K562 (cell line): Measurements from ENCODE around the gene PUS10. TPM values are rescaled to one million over a fixed set of nuclear protein-coding genes. Genes with fewer than 3 reads are reported as not detected.

Experiments
- HEY1 ChIP-seq: fragments of 250-450 bp; sonication (Bioruptor Pico); IDR thresholded peaks from 2 replicates; pipeline ENCODE4 v1.5.0; 2020; ENCODE audit warnings: mild to moderate bottlenecking, moderate library complexity, borderline replicate concordance
- NR3C1 ChIP-seq: sonication (generic); formaldehyde crosslinking; IDR thresholded peaks from 2 replicates; pipeline ENCODE4 v1.8.1; 2022; ENCODE audit warnings: missing genetic modification reagents
- PHF8 ChIP-seq: fragments of 200-600 bp; sonication (generic); IDR thresholded peaks from 2 replicates; pipeline ENCODE4 v1.6.1; 2012; ENCODE audit warnings: mixed run types, mild to moderate bottlenecking, inconsistent platforms, low read length, moderate library complexity, borderline replicate concordance
- RBFOX2 ChIP-seq: fragments of 200-400 bp; formaldehyde crosslinking; IDR thresholded peaks from 2 replicates; pipeline ENCODE4 v1.6.1; 2017; ENCODE audit warnings: low read depth, mild to moderate bottlenecking, low read length, moderate library complexity
- TSC22D4 ChIP-seq: fragments of 450-650 bp; IDR thresholded peaks from 2 replicates; pipeline ENCODE4 v1.6.1; 2016; ENCODE audit warnings: missing genetic modification characterization, missing biosample characterization, control low read depth
- ZC3H8 ChIP-seq: fragments of 450-650 bp; IDR thresholded peaks from 2 replicates; pipeline ENCODE4 v1.6.1; 2017
- ZNF3 ChIP-seq: fragments of 250-450 bp; sonication (Bioruptor Pico); IDR thresholded peaks from 2 replicates; pipeline ENCODE4 v1.5.0; 2021; ENCODE audit warnings: mild to moderate bottlenecking, moderate library complexity
- polyA plus RNA-seq, 8 experiments: library from polyadenylated mRNA; depleted of rRNA in 4 of 8; stranded (reverse) in 5 of 8; unstranded in 3 of 8; fragments of >200 nt; fragmentation: Nextera tagmentation in 2 of 8; fragmentation: Illumina TruSeq in 1 of 8; extraction: Ambion mirVana in 2 of 8; extraction: Trizol in 1 of 8; gene quantifications; 2 replicates each; pipeline versions ENCODE4 v1.2.1 to v1.2.3, GENCODE V29; 2011 to 2014; ENCODE audit warnings: inconsistent platforms in 1 of 8, missing spikeins in 1 of 8
- total RNA-seq, 7 experiments: library from RNA; depleted of rRNA in 6 of 7; stranded (reverse); fragments of >200 nt in 6 of 7; fragmentation: Illumina TruSeq in 2 of 7; extraction: Trizol in 2 of 7; gene quantifications; 2 replicates each; pipeline versions ENCODE4 v1.2.1 to v1.2.3, GENCODE V29; 2011 to 2021; ENCODE audit warnings: low replicate concordance in 1 of 7
- TF ChIP-seq, protein P1 (sequence below): fragments of 450-650 bp; IDR thresholded peaks from 2 replicates; pipeline ENCODE4 v1.6.1; 2016; ENCODE audit warnings: missing biosample characterization, missing genetic modification characterization
- TF ChIP-seq, protein P2 (sequence below): sonication (generic); formaldehyde crosslinking; IDR thresholded peaks from 2 replicates; pipeline ENCODE4 v1.8.1; 2023; ENCODE audit warnings: mild to moderate bottlenecking, missing genetic modification reagents, moderate library complexity
- TF ChIP-seq, protein P3 (sequence below), 2 experiments: fragments of 250-450 bp in 1 of 2; fragments of 450-650 bp in 1 of 2; sonication (Bioruptor Pico) in 1 of 2; IDR thresholded peaks; 2 replicates each; pipeline versions ENCODE4 v1.6.1 to v1.8.0; 2016 to 2021; ENCODE audit warnings: mild to moderate bottlenecking in 2 of 2, moderate library complexity in 2 of 2, missing compliant biosample characterization in 1 of 2, missing genetic modification characterization in 1 of 2
- TF ChIP-seq, protein P4 (sequence below): fragments of 450-650 bp; formaldehyde crosslinking; IDR thresholded peaks from 2 replicates; pipeline ENCODE4 v1.4.0; 2022; ENCODE audit warnings: mild to moderate bottlenecking, moderate library complexity
- TF ChIP-seq, protein P5 (sequence below): fragments of 450-650 bp; conservative IDR thresholded peaks from 2 replicates; pipeline ENCODE4 v1.6.1; 2016; ENCODE audit warnings: missing genetic modification characterization, low read depth, mild to moderate bottlenecking, missing compliant biosample characterization, moderate library complexity

The PUS10 gene
- total and polyA plus RNA-seq, 9 of the 15 experiments (the other 6 are each of a cell fraction or from before 2014, with no cell fraction given) = 5.0 to 10.7 (median 7.6) TPM

DNA sequence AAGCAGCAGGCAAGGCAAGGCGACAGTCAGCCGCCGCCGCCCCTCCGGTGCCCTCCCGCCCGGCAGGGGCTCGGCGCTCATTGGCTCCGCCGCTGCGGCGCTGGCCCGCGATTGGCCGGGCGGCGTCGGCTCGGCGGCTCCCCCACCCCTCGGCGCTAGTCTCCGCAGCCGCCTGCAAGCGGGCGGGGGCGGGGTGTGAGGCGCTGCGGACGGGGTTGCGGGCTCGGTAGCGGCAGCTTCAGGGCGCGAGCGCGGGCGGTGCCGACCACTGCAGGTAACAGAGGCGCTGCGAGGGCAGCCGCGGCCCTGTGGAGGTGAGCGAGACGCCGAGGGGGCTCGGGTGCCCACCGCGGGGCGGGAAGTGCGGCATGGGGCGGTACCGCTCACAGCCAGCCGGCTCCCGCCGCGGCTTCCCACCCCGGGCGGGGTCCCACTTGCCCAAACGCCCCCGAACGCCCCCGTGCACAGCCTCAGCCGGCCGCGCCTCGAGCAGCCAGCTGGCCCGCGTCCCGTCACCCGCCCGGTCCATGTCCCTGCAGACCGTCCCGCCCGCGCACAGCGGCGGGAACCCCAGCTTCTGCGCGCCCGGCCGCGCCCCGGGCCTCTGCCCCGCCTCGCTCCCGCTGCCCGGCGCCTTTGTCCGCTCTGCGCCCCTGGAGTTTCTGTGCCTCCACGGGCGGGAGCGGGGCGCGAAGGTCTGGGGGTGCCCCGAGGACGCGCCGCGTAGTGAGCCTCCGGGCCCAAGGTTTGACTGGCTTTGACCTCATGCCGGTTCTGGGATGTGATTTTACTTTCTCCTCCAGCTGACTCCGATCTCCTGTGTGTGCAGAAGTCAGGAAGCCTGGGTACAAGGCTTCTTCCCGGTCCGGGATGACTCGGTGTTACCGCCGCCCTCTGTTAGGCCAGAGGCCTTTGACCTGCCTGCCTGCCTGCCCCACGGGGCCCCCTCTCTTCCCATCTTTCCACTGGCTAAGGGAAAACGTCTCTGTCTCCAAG lies 48.0 kb upstream of the PUS10 start, which contains the start of gene SANBR (continued):
- TF ChIP-seq, protein P1, sequence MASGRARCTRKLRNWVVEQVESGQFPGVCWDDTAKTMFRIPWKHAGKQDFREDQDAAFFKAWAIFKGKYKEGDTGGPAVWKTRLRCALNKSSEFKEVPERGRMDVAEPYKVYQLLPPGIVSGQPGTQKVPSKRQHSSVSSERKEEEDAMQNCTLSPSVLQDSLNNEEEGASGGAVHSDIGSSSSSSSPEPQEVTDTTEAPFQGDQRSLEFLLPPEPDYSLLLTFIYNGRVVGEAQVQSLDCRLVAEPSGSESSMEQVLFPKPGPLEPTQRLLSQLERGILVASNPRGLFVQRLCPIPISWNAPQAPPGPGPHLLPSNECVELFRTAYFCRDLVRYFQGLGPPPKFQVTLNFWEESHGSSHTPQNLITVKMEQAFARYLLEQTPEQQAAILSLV = no peak
- TF ChIP-seq HEY1 (CRISPR knock-in tag) (no peak), TSC22D4 (no peak), ZNF3 (CRISPR knock-in tag) (no peak), ZC3H8 (no peak), PHF8 (peak; percentile 65; the same call in 1 of the 2 replicates), RBFOX2 (peak; percentile 71), NR3C1 (no peak)
- TF ChIP-seq, protein P2, sequence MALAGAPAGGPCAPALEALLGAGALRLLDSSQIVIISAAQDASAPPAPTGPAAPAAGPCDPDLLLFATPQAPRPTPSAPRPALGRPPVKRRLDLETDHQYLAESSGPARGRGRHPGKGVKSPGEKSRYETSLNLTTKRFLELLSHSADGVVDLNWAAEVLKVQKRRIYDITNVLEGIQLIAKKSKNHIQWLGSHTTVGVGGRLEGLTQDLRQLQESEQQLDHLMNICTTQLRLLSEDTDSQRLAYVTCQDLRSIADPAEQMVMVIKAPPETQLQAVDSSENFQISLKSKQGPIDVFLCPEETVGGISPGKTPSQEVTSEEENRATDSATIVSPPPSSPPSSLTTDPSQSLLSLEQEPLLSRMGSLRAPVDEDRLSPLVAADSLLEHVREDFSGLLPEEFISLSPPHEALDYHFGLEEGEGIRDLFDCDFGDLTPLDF (CRISPR knock-in tag) = no peak
- TF ChIP-seq, protein P3, sequence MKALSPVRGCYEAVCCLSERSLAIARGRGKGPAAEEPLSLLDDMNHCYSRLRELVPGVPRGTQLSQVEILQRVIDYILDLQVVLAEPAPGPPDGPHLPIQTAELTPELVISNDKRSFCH (CRISPR knock-in tag; IDR thresholded peaks at IDR 0.05) = no peak
- TF ChIP-seq, protein P3 (tag; IDR thresholded peaks at IDR 0.05) = no peak
- TF ChIP-seq, protein P4, sequence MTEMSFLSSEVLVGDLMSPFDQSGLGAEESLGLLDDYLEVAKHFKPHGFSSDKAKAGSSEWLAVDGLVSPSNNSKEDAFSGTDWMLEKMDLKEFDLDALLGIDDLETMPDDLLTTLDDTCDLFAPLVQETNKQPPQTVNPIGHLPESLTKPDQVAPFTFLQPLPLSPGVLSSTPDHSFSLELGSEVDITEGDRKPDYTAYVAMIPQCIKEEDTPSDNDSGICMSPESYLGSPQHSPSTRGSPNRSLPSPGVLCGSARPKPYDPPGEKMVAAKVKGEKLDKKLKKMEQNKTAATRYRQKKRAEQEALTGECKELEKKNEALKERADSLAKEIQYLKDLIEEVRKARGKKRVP (CRISPR knock-in tag) = no peak
- TF ChIP-seq, protein P5, sequence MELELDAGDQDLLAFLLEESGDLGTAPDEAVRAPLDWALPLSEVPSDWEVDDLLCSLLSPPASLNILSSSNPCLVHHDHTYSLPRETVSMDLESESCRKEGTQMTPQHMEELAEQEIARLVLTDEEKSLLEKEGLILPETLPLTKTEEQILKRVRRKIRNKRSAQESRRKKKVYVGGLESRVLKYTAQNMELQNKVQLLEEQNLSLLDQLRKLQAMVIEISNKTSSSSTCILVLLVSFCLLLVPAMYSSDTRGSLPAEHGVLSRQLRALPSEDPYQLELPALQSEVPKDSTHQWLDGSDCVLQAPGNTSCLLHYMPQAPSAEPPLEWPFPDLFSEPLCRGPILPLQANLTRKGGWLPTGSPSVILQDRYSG = no peak
